GM12892 (cell line): ENCODE results near the gene APOL6.

Source experiments
- POLR2A ChIP-seq: IDR thresholded peaks from 2 replicates; pipeline ENCODE4 v1.6.1; 2011; ENCODE audit warnings: low read depth, low read length, control low read depth
- POLR2AphosphoS5 ChIP-seq: IDR thresholded peaks from 2 replicates; pipeline ENCODE4 v1.6.1; 2011; ENCODE audit warnings: low read depth, low read length, control low read depth
- TAF1 ChIP-seq: IDR thresholded peaks from 2 replicates; pipeline ENCODE4 v1.6.1; 2011; ENCODE audit warnings: low read depth, mild to moderate bottlenecking, control low read depth, low read length, borderline replicate concordance

DNA sequence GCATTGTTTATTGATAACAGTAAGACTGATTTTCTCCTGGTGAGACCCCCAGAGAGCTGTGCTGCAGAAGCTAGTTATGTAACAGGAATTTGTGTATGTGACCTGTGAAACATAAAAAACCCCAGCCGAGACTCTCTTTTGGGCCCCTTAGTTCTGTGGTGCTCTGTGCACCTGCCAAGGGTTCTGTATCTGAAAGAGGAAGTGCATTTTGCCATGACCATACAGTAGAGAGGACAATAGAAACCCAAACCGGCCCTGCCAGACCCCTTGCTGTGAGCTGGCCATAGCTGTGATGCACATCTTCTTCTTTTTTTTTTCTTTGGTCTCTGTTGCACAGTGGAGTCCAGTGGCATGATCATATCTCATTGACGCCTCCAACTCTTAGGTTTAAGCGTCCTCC, 38.1 kb downstream of the APOL6 start:
- TF ChIP-seq POLR2A (no peak), TAF1 (no peak), POLR2AphosphoS5 (no peak)
